Spleen (tissue), 11 donors: ENCODE results near the gene LENEP. TPM values are rescaled to one million over a fixed set of nuclear protein-coding genes. Genes with fewer than 3 reads are reported as not detected.
"Not testable (repeated sequence)": the region's sequence is repeated elsewhere in the genome, so short reads cannot be mapped to it uniquely, and the experiment has no call there.

Source experiments
- DNase-seq: peaks from one replicate; pipeline ENCODE4 v3.0.0-alpha.2; 2020
- H3K27ac ChIP-seq, 8 donors: fragments of 200-600 bp; sonication (generic) in 7 of 8; 1 replicate in 4 of 8; 2 replicates in 4 of 8; pipeline versions ENCODE4 v1.5.0 to v1.8.0; 2016 to 2021; ENCODE audit warnings: inconsistent platforms in 4 of 8, mild to moderate bottlenecking in 4 of 8, moderate library complexity in 1 of 8
- H3K27me3 ChIP-seq, 7 donors: fragments of 200-600 bp; sonication (generic) in 6 of 7; replicated peaks in 1 of 7; 1 replicate in 4 of 7; 2 replicates in 3 of 7; pipeline versions ENCODE4 v1.5.0 to v1.8.0; 2016 to 2021; ENCODE audit warnings: inconsistent platforms in 3 of 7, mild to moderate bottlenecking in 1 of 7
- H3K36me3 ChIP-seq, 6 donors: fragments of 200-600 bp; sonication (generic) in 5 of 6; 1 replicate in 4 of 6; 2 replicates in 2 of 6; pipeline versions ENCODE4 v1.5.0 to v1.8.0; 2016 to 2021; ENCODE audit warnings: inconsistent platforms in 2 of 6
- H3K4me1 ChIP-seq, 6 donors: fragments of 200-600 bp; sonication (generic) in 5 of 6; 1 replicate in 3 of 6; 2 replicates in 3 of 6; pipeline versions ENCODE4 v1.5.0 to v1.8.0; 2016 to 2021; ENCODE audit warnings: inconsistent platforms in 3 of 6
- H3K4me3 ChIP-seq, 8 donors: fragments of 200-600 bp; sonication (generic) in 7 of 8; 1 replicate in 4 of 8; 2 replicates in 4 of 8; pipeline versions ENCODE4 v1.5.0 to v1.8.0; 2016 to 2021; ENCODE audit warnings: inconsistent platforms in 4 of 8, mild to moderate bottlenecking in 4 of 8, moderate library complexity in 2 of 8
- H3K9me3 ChIP-seq, 8 donors: fragments of 200-600 bp; sonication (generic) in 7 of 8; 1 replicate in 4 of 8; 2 replicates in 4 of 8; pipeline versions ENCODE4 v1.5.0 to v1.8.0; 2016 to 2021; ENCODE audit warnings: inconsistent platforms in 4 of 8
- CTCF ChIP-seq, 11 experiments: fragments of 200-600 bp in 7 of 11; fragments of 450-650 bp in 4 of 11; sonication (generic) in 4 of 11; IDR thresholded peaks in 8 of 11; conservative IDR thresholded peaks in 3 of 11; 1 replicate in 7 of 11; 2 replicates in 4 of 11; pipeline versions ENCODE4 v1.4.0 to v1.8.0; 2016 to 2021; ENCODE audit warnings: antibody characterized with exemption in 11 of 11, inconsistent platforms in 4 of 11, mild to moderate bottlenecking in 1 of 11
- POLR2A ChIP-seq, 3 donors: fragments of 450-650 bp; IDR thresholded peaks; one replicate each; pipeline ENCODE4 v1.5.1; 2017; ENCODE audit warnings: antibody characterized with exemption in 3 of 3, mild to moderate bottlenecking in 1 of 3
- POLR2AphosphoS5 ChIP-seq, 3 donors: sonication (generic); formaldehyde crosslinking; IDR thresholded peaks; one replicate each; pipeline ENCODE4 v1.5.1; 2017; ENCODE audit warnings: antibody characterized with exemption in 3 of 3
- WGBS, 5 donors: extraction: QIAGEN DNeasy Blood & Tissue Kit in 3 of 5; methylation state at CpG; one replicate each; pipeline versions ENCODE4 v1.1.5 to v1.1.7; 2013 to 2018; 5-methylcytosine and 5-hydroxymethylcytosine counted together
- intact Hi-C: fragments of 100-400 bp; cut with DNase I; formaldehyde crosslinking; loops from one replicate; pipeline ENCODE4 v1.15.0; 2023; ENCODE audit warnings: low total_unique reads
- polyA plus RNA-seq, 3 donors: library from polyadenylated mRNA; stranded (reverse); fragments of 200-250 nt; gene quantifications; one replicate each; pipeline ENCODE4 v1.2.1, GENCODE V29; 2013
- total RNA-seq, 7 donors: library from RNA; depleted of rRNA in 3 of 7; stranded (reverse); fragments of >200 nt in 3 of 7; fragmentation: NEBNext Ultra II Directional in 4 of 7; extraction: Animal tissue kit (Norgen Biotek cat#: 25700) in 4 of 7; gene quantifications; one replicate each; pipeline versions ENCODE4 v1.1.0 to v1.2.1, GENCODE V29; 2016 to 2021
- donor health status: healthy with polysubstance abuse.
- donor health status: DM: no; HTN: no; CAD: no; lungs with moderate emphysema.
- donor health status: DM: no; HTN: no; CAD: no.
- donor health status: Bipolar disorder and iron deficiency.
- donor health status: healthy.
- donor health status: DM: no; HTN: no; CAD: no.
- donor health status: DM: yes; HTN: yes; CAD: no.

LENEP gene
- total and polyA plus RNA-seq, 10 donors, result 0.60 TPM; not detected in 9

- Histone ChIP-seq H3K36me3 (peaks cover 0 to 23% (median 0%) of the 10 kb centered on the region in 6 donors), H3K9me3 (no peaks in the 10 kb centered on the region), H3K4me3 (peak overlapping the region; percentile 40 to 81 (median 64)), H3K4me1 (peaks cover 29 to 69% (median 47%) of the 10 kb centered on the region in 6 donors), H3K27ac (peak overlapping the region; percentile 88 to 100 (median 98)), H3K27me3 (no peaks in the 10 kb centered on the region)
- intact Hi-C loops, result no loop called here
- TF ChIP-seq CTCF (IDR thresholded peaks at IDR 0.05 in 8 of 11, conservative IDR thresholded peaks at IDR 0.05 in 3 of 11) (no peak), POLR2A (IDR thresholded peaks at IDR 0.05) (peak in 1 of 3 donors; percentile 90), POLR2AphosphoS5 (IDR thresholded peaks at IDR 0.05) (peak in 2 of 3 donors; percentile 87 to 89)
- DNase-seq, result peak; percentile 96
- 0% methylated on average over 30 of the region's 30 CpGs for WGBS, 5 donors
These were observed 18.5 kb upstream of the LENEP start for GRCh38 chr1:154974808-154975408.

GRCh38 chr1:154975409-154976059, 17.9 kb upstream of the LENEP start:
- DNase-seq, result peak; percentile 92
- Histone ChIP-seq H3K4me3 (peak overlapping the region; percentile 40 to 81 (median 64)), H3K27ac (peak overlapping the region; percentile 88 to 100 (median 98)), H3K36me3 (peaks cover 0 to 24% (median 0%) of the 10 kb centered on the region in 6 donors), H3K9me3 (no peaks in the 10 kb centered on the region), H3K27me3 (no peaks in the 10 kb centered on the region), H3K4me1 (peaks cover 29 to 63% (median 40%) of the 10 kb centered on the region in 6 donors)
- intact Hi-C loops, result no loop called here
- WGBS, 5 donors, result 0% methylated on average over 24 of the region's 24 CpGs
- TF ChIP-seq POLR2A (IDR thresholded peaks at IDR 0.05) (peak in 1 of 3 donors; percentile 8), POLR2AphosphoS5 (IDR thresholded peaks at IDR 0.05) (peak; percentile 33 to 71 (median 65)), CTCF (IDR thresholded peaks at IDR 0.05 in 8 of 11, conservative IDR thresholded peaks at IDR 0.05 in 3 of 11) (no peak)

- H3K27me3 ChIP-seq, H3K4me3 ChIP-seq, H3K9me3 ChIP-seq, intact Hi-C loops, DNase-seq: not testable (repeated sequence)
- WGBS, 5 donors, result 49 to 57% (median 49%) methylated on average over 3 of the region's 3 CpGs
- Histone ChIP-seq H3K4me1 (peaks cover 8 to 52% (median 28%) of the 10 kb centered on the region in 6 donors), H3K36me3 (peaks cover 0 to 20% (median 0%) of the 10 kb centered on the region in 6 donors), H3K27ac (peak overlapping the region in 3 of 8 donors; percentile 13 to 99 (median 23))
These were observed 15.6 kb upstream of the LENEP start for GRCh38 chr1:154977762-154978161.

- intact Hi-C loops, result no loop called here
- peaks cover 3 to 50% (median 24%) of the 10 kb centered on the region in 6 donors for H3K4me1 ChIP-seq
- H3K36me3 ChIP-seq, result peaks cover 0 to 20% (median 0%) of the 10 kb centered on the region in 6 donors
- 90 to 99% (median 92%) methylated on average over 3 of the region's 3 CpGs for WGBS, 5 donors
- TF ChIP-seq POLR2AphosphoS5 (IDR thresholded peaks at IDR 0.05) (no peak), POLR2A (IDR thresholded peaks at IDR 0.05) (no peak), CTCF (IDR thresholded peaks at IDR 0.05 in 8 of 11, conservative IDR thresholded peaks at IDR 0.05 in 3 of 11) (no peak)
- no peak overlapping the region for H3K4me3 ChIP-seq
- no peaks in the 10 kb centered on the region for H3K9me3 ChIP-seq
- no peak for DNase-seq
- no peak overlapping the region for H3K27ac ChIP-seq
- no peaks in the 10 kb centered on the region for H3K27me3 ChIP-seq
These were observed 15.0 kb upstream of the LENEP start for GRCh38 chr1:154978360-154978759.
